ENCODE measurements around the gene SEMA5A. TPM values are rescaled to one million over a fixed set of nuclear protein-coding genes. Genes with fewer than 3 reads are reported as not detected.

SEMA5A gene
- total and polyA plus RNA-seq, 2 of the 8 experiments (the other 6 are each of a cell fraction or from before 2014, with no cell fraction given) = 5.3 to 8.9 TPM

DNA sequence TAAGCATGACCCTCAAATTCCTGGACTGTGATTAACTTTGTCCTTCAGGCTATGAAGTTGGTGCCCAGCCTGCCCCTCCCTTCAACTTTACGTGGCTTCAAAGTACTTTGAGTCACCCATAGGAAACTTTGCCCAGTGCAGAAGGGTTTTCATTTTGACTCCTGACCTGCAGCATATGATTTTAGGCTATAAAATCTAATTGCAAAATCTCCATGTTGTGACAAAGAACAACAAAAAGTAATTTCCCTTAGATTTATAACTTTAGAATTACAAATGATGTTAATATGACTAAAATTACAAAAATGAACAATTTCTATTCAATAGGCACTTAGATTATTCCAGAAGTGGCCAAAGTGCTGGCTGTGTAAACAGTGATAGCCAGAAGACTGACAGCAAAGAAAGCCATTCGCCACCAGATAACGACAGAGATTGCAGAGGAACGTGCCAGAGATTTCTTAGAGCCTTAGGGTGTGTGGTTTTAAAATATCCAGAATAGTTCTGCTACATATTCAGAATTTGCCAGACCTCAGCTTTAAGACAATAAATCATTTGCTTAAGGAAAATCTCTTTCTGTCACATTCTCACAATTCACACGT, 197.4 kb downstream of the SEMA5A start:
- no peak overlapping the region for H3K23ac ChIP-seq (ENCODE audit: insufficient read length)
- FAIRE-seq = no peak
- 92% methylated on average over 5 of the region's 5 CpGs; no CpG with 5 or more reads in 1 of the 2 experiments for WGBS, 2 experiments (ENCODE audit: extremely low coverage in 1 of 2, insufficient coverage in 1 of 2, insufficient read length in 1 of 2, insufficient replicate concordance in 2 of 2, low coverage in 1 of 2, low lambda C conversion rate in 2 of 2, missing lambda C conversion rate in 1 of 2)
- no peak overlapping the region for H3K4me3 ChIP-seq (ENCODE audit: extremely low read depth in 1 of 4, insufficient read depth in 2 of 4, low read depth in 3 of 4, low read length in 4 of 4)
- no peaks in the 10 kb centered on the region for H3K79me1 ChIP-seq (ENCODE audit: low read depth, low read length)
- ChIA-PET CTCF (ENCODE audit: partially characterized antibody) (no interaction called here), POLR2A (ENCODE audit: partially characterized antibody) (no interaction called here)
- no peak overlapping the region for H4K5ac ChIP-seq (ENCODE audit: insufficient read length, low read depth, low read length)
- H3K9ac ChIP-seq (replicated peaks in 1 of 4; ENCODE audit: extremely low read depth in 1 of 4, low read depth in 3 of 4, low read length in 3 of 4) = no peak overlapping the region
- H2BK5ac ChIP-seq (ENCODE audit: low read depth, low read length) = no peak overlapping the region
- no peaks in the 10 kb centered on the region; a peak in 1 of 7 replicates for H3K4me1 ChIP-seq (replicated peaks in 1 of 4; ENCODE audit: control insufficient read depth in 3 of 4, insufficient read depth in 4 of 4, low read length in 3 of 4)
- H2BK12ac ChIP-seq (ENCODE audit: low read depth, low read length) = no peak overlapping the region
- H4K91ac ChIP-seq (replicated peaks; ENCODE audit: insufficient read length, low read length) = no peak overlapping the region
- H3K27ac ChIP-seq (ENCODE audit: low read depth, low read length) = no peak overlapping the region
- H2BK15ac ChIP-seq (ENCODE audit: low read length) = no peak overlapping the region
- no peaks in the 10 kb centered on the region for H3K23me2 ChIP-seq (ENCODE audit: low read depth, low read length)
- H3K56ac ChIP-seq (replicated peaks; ENCODE audit: insufficient read length, low read depth, low read length) = no peak overlapping the region
- H3K4me2 ChIP-seq (ENCODE audit: insufficient read depth in 1 of 2, low read depth in 2 of 2, low read length in 2 of 2) = no peak overlapping the region
- H3K18ac ChIP-seq (ENCODE audit: extremely low read depth, low read length) = no peak overlapping the region
- TF ChIP-seq MAX (IDR thresholded peaks at IDR 0.05) (no peak), TCF12 (IDR thresholded peaks at IDR 0.05; ENCODE audit: low read depth, low read length) (no peak), SAP30 (IDR thresholded peaks at IDR 0.05; ENCODE audit: insufficient read depth, insufficient replicate concordance, low read length) (no peak), RNF2 (IDR thresholded peaks at IDR 0.05; ENCODE audit: borderline replicate concordance, low read depth, low read length, missing control alignments, poor library complexity, severe bottlenecking) (no peak), CEBPB (IDR thresholded peaks at IDR 0.05; ENCODE audit: low read depth, low read length) (no peak), KDM5A (IDR thresholded peaks at IDR 0.05; ENCODE audit: low read length) (no peak), SP1 (IDR thresholded peaks at IDR 0.05; ENCODE audit: low read depth, low read length) (no peak), ASH2L (IDR thresholded peaks at IDR 0.05; ENCODE audit: low read length) (no peak), CHD2 (IDR thresholded peaks at IDR 0.05; ENCODE audit: low read length) (no peak)
- H3K36me3 ChIP-seq (ENCODE audit: control insufficient read depth in 2 of 4, insufficient read depth in 4 of 4, low read length in 3 of 4) = no peaks in the 10 kb centered on the region
- H2BK20ac ChIP-seq (ENCODE audit: low read length) = no peak overlapping the region
- H2BK120ac ChIP-seq (replicated peaks; ENCODE audit: low read depth, low read length) = no peak overlapping the region
- no peak overlapping the region for H2AFZ ChIP-seq (ENCODE audit: low read length)
- H3K9me3 ChIP-seq (ENCODE audit: insufficient read depth in 2 of 2, low read depth in 1 of 2, low read length in 1 of 2) = no peaks in the 10 kb centered on the region
- H3K4ac ChIP-seq (replicated peaks; ENCODE audit: insufficient read length, low read depth, low read length) = no peak overlapping the region
- no peaks in the 10 kb centered on the region for H3K79me2 ChIP-seq (ENCODE audit: control insufficient read depth in 1 of 2, insufficient read depth in 2 of 2, low read length in 2 of 2)
- H3K14ac ChIP-seq (ENCODE audit: insufficient read length) = no peak overlapping the region
- DNase-seq (ENCODE audit: low read depth in 1 of 2, low spot score in 2 of 2) = no peak
- no peaks in the 10 kb centered on the region for H4K20me1 ChIP-seq (replicated peaks in 1 of 2; ENCODE audit: control insufficient read depth in 1 of 2, insufficient read depth in 2 of 2, low read length in 2 of 2)
- no peaks in the 10 kb centered on the region for H3K27me3 ChIP-seq (replicated peaks in 1 of 4; ENCODE audit: control insufficient read depth in 3 of 4, extremely low read depth in 1 of 4, insufficient read depth in 3 of 4, low read length in 3 of 4)
- H4K8ac ChIP-seq (ENCODE audit: extremely low read depth, insufficient read depth, low read length) = no peak overlapping the region
- no peak overlapping the region for H2AK5ac ChIP-seq (ENCODE audit: low read depth, low read length)

Data from H1 (cell line).